Smooth muscle cell (in vitro differentiated cells): ENCODE data around the gene SPIRE2. TPM values are rescaled to one million over a fixed set of nuclear protein-coding genes. Genes with fewer than 3 reads are reported as not detected.

Experiments used
- DNase-seq: peaks from one replicate; lab custom pipeline; 2025; ENCODE audit not compliant: unreplicated experiment; lab: John Stamatoyannopoulos, UW
- H2AFZ ChIP-seq: fragments of 200-600 bp; sonication (generic); 2 replicates; pipeline ENCODE4 v1.6.0; 2016; ENCODE audit warnings: antibody characterized with exemption, low read depth, mild to moderate bottlenecking
- H3F3A ChIP-seq: fragments of 200-600 bp; sonication (generic); 2 replicates; pipeline ENCODE4 v1.6.0; 2017; ENCODE audit warnings: antibody characterized with exemption, low read depth
- H3K27ac ChIP-seq: fragments of 200-600 bp; sonication (generic); 2 replicates; pipeline ENCODE4 v1.5.1; 2016; ENCODE audit warnings: low read depth, mild to moderate bottlenecking
- H3K27me3 ChIP-seq: fragments of 200-600 bp; sonication (generic); 2 replicates; pipeline ENCODE4 v1.6.1; 2016; ENCODE audit warnings: low read depth, mild to moderate bottlenecking
- H3K36me3 ChIP-seq: fragments of 200-600 bp; sonication (generic); 2 replicates; pipeline ENCODE4 v1.5.1; 2016; ENCODE audit warnings: low read depth
- H3K4me1 ChIP-seq: fragments of 200-600 bp; sonication (generic); 2 replicates; pipeline ENCODE4 v1.5.1; 2016; ENCODE audit warnings: low read depth
- H3K4me2 ChIP-seq: fragments of 200-600 bp; sonication (generic); 2 replicates; pipeline ENCODE4 v1.6.0; 2016; ENCODE audit warnings: mild to moderate bottlenecking
- H3K4me3 ChIP-seq: fragments of 200-600 bp; sonication (generic); 2 replicates; pipeline ENCODE4 v1.5.1; 2016; ENCODE audit warnings: mild to moderate bottlenecking
- H3K79me2 ChIP-seq: fragments of 200-600 bp; sonication (generic); 2 replicates; pipeline ENCODE4 v1.6.0; 2016; ENCODE audit warnings: low read depth, mild to moderate bottlenecking
- H3K9ac ChIP-seq: fragments of 200-600 bp; sonication (generic); 2 replicates; pipeline ENCODE4 v1.6.0; 2016; ENCODE audit warnings: low read depth
- H3K9me3 ChIP-seq: fragments of 200-600 bp; sonication (generic); replicated peaks from 2 replicates; pipeline ENCODE4 v1.5.1; 2016; ENCODE audit warnings: low read depth
- H4K20me1 ChIP-seq: fragments of 200-600 bp; sonication (generic); 2 replicates; pipeline ENCODE4 v1.6.0; 2016; ENCODE audit warnings: low read depth
- CTCF ChIP-seq: fragments of 200-600 bp; sonication (generic); IDR thresholded peaks from 2 replicates; pipeline ENCODE4 v1.5.1; 2017; ENCODE audit warnings: borderline replicate concordance, mild to moderate bottlenecking, antibody characterized with exemption; ENCODE audit not compliant: insufficient read depth, poor library complexity, severe bottlenecking
- WGBS: methylation state at CpG from one replicate; pipeline ENCODE4 v1.1.7; 2016; ENCODE audit warnings: low lambda C conversion rate; 5-methylcytosine and 5-hydroxymethylcytosine counted together
- polyA plus RNA-seq: library from polyadenylated mRNA; unstranded; fragments of >200 nt; fragmentation: Nextera tagmentation; extraction: Ambion mirVana; gene quantifications from 2 replicates; pipeline ENCODE4 v1.2.1, GENCODE V29; 2016
- total RNA-seq: library from RNA; depleted of rRNA; stranded (reverse); fragments of >200 nt; gene quantifications from 2 replicates; pipeline ENCODE4 v1.2.3, GENCODE V29; 2014

Gene SPIRE2
- total and polyA plus RNA-seq, 2 experiments from 2014 or later: 1.1 to 1.4 TPM

- WGBS: 97% methylated on average over 26 of the region's 26 CpGs
- no peaks in the 10 kb centered on the region for H3K27me3 ChIP-seq
- no peaks in the 10 kb centered on the region for H3K9me3 ChIP-seq
- H3K27ac ChIP-seq: no peak overlapping the region
- no peaks in the 10 kb centered on the region for H3K79me2 ChIP-seq
- no peak for TF ChIP-seq CTCF
- H4K20me1 ChIP-seq: peaks cover 57% of the 10 kb centered on the region
- H3K9ac ChIP-seq: no peak overlapping the region
- H2AFZ ChIP-seq: no peak overlapping the region
- no peaks in the 10 kb centered on the region for H3K4me1 ChIP-seq
- no peak overlapping the region for H3K4me2 ChIP-seq
- DNase-seq: no peak
- H3K36me3 ChIP-seq: no peaks in the 10 kb centered on the region
- H3K4me3 ChIP-seq: no peak overlapping the region
- no peaks in the 10 kb centered on the region for H3F3A ChIP-seq
These were observed 67.4 kb downstream of the SPIRE2 start for GRCh38 chr16:89895482-89896250.

GRCh38 chr16:89897204-89897603, 68.9 kb downstream of the SPIRE2 start:
- WGBS: 98% methylated on average over 11 of the region's 11 CpGs
- Histone ChIP-seq H3K4me3 (no peak overlapping the region), H3K27ac (no peak overlapping the region), H3K79me2 (no peaks in the 10 kb centered on the region), H3F3A (no peaks in the 10 kb centered on the region), H3K9ac (no peak overlapping the region), H4K20me1 (peaks cover 47% of the 10 kb centered on the region), H2AFZ (no peak overlapping the region), H3K27me3 (no peaks in the 10 kb centered on the region), H3K9me3 (no peaks in the 10 kb centered on the region), H3K36me3 (no peaks in the 10 kb centered on the region), H3K4me2 (no peak overlapping the region), H3K4me1 (no peaks in the 10 kb centered on the region)
- TF ChIP-seq CTCF: no peak
- DNase-seq: no peak

GRCh38 chr16:89898201-89898967, 70.1 kb downstream of the SPIRE2 start:
- Histone ChIP-seq H3K79me2 (no peaks in the 10 kb centered on the region), H3K4me1 (no peaks in the 10 kb centered on the region), H3K36me3 (no peaks in the 10 kb centered on the region)

More at GRCh38 chr16:89898201-89898967, 70.1 kb downstream of the SPIRE2 start:
- H3K27me3 ChIP-seq: no peaks in the 10 kb centered on the region
- no peak overlapping the region for H3K27ac ChIP-seq
- H2AFZ ChIP-seq: no peak overlapping the region
- H3K4me3 ChIP-seq: no peak overlapping the region
- peaks cover 43% of the 10 kb centered on the region for H4K20me1 ChIP-seq
- 98% methylated on average over 36 of the region's 36 CpGs for WGBS
- H3K9me3 ChIP-seq: no peaks in the 10 kb centered on the region
- H3K4me2 ChIP-seq: no peak overlapping the region
- H3F3A ChIP-seq: no peaks in the 10 kb centered on the region
- no peak overlapping the region for H3K9ac ChIP-seq
- DNase-seq: no peak
- no peak for TF ChIP-seq CTCF
